ENCODE results near the gene DHX8.

The DHX8 gene

GRCh38 chr17:43552229-43552837 is 68.6 kb downstream of the DHX8 start:
- ATAC-seq (ENCODE audit: insufficient read depth, low read depth) (no peak), DNase-seq (no peak)
- Histone ChIP-seq H3K36me3 (ENCODE audit: insufficient read depth, low read length) (no peaks in the 10 kb centered on the region), H3K4me1 (ENCODE audit: insufficient read depth, low read length) (no peaks in the 10 kb centered on the region), H3K27me3 (ENCODE audit: insufficient read depth, low read length, poor library complexity) (peaks cover 9% of the 10 kb centered on the region), H3K79me2 (ENCODE audit: insufficient read depth, low read length) (no peaks in the 10 kb centered on the region), H2AFZ (ENCODE audit: low read depth, low read length) (no peak overlapping the region), H3K4me2 (ENCODE audit: insufficient read depth, low read length) (no peak overlapping the region), H3K4me3 (ENCODE audit: low read depth in 1 of 2, low read length in 2 of 2) (no peak overlapping the region), H3K9me3 (ENCODE audit: insufficient read depth, low read length, severe bottlenecking) (no peaks in the 10 kb centered on the region), H3K27ac (ENCODE audit: low read length) (no peak overlapping the region), H3K9ac (ENCODE audit: low read depth, low read length) (no peak overlapping the region), H4K20me1 (ENCODE audit: insufficient read depth, low read length) (no peaks in the 10 kb centered on the region)
- TF ChIP-seq EZH2 (IDR thresholded peaks at IDR 0.05; ENCODE audit: borderline replicate concordance, low read depth, low read length, severe bottlenecking): no peak
- TF ChIP-seq, protein P1, sequence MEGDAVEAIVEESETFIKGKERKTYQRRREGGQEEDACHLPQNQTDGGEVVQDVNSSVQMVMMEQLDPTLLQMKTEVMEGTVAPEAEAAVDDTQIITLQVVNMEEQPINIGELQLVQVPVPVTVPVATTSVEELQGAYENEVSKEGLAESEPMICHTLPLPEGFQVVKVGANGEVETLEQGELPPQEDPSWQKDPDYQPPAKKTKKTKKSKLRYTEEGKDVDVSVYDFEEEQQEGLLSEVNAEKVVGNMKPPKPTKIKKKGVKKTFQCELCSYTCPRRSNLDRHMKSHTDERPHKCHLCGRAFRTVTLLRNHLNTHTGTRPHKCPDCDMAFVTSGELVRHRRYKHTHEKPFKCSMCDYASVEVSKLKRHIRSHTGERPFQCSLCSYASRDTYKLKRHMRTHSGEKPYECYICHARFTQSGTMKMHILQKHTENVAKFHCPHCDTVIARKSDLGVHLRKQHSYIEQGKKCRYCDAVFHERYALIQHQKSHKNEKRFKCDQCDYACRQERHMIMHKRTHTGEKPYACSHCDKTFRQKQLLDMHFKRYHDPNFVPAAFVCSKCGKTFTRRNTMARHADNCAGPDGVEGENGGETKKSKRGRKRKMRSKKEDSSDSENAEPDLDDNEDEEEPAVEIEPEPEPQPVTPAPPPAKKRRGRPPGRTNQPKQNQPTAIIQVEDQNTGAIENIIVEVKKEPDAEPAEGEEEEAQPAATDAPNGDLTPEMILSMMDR (IDR thresholded peaks at IDR 0.05; ENCODE audit: borderline replicate concordance, extremely low read depth, low read length, poor library complexity, severe bottlenecking): no peak

- Histone ChIP-seq H3K79me2 (ENCODE audit: insufficient read depth, low read length) (no peaks in the 10 kb centered on the region), H3K9me3 (ENCODE audit: insufficient read depth, low read length, severe bottlenecking) (no peaks in the 10 kb centered on the region), H3K4me1 (ENCODE audit: insufficient read depth, low read length) (no peaks in the 10 kb centered on the region), H3K9ac (ENCODE audit: low read depth, low read length) (no peak overlapping the region), H3K27me3 (ENCODE audit: insufficient read depth, low read length, poor library complexity) (peaks cover 9% of the 10 kb centered on the region), H2AFZ (ENCODE audit: low read depth, low read length) (no peak overlapping the region), H3K4me2 (ENCODE audit: insufficient read depth, low read length) (no peak overlapping the region), H4K20me1 (ENCODE audit: insufficient read depth, low read length) (no peaks in the 10 kb centered on the region), H3K4me3 (ENCODE audit: low read depth in 1 of 2, low read length in 2 of 2) (no peak overlapping the region), H3K27ac (ENCODE audit: low read length) (no peak overlapping the region), H3K36me3 (ENCODE audit: insufficient read depth, low read length) (no peaks in the 10 kb centered on the region)
- TF ChIP-seq, protein P1 (IDR thresholded peaks at IDR 0.05; ENCODE audit: borderline replicate concordance, extremely low read depth, low read length, poor library complexity, severe bottlenecking): no peak
- TF ChIP-seq EZH2 (IDR thresholded peaks at IDR 0.05; ENCODE audit: borderline replicate concordance, low read depth, low read length, severe bottlenecking): no peak
- DNase-seq: no peak
- no peak for ATAC-seq (ENCODE audit: insufficient read depth, low read depth)
Observed at GRCh38 chr17:43553573-43553972, 69.8 kb downstream of the DHX8 start.

DNA sequence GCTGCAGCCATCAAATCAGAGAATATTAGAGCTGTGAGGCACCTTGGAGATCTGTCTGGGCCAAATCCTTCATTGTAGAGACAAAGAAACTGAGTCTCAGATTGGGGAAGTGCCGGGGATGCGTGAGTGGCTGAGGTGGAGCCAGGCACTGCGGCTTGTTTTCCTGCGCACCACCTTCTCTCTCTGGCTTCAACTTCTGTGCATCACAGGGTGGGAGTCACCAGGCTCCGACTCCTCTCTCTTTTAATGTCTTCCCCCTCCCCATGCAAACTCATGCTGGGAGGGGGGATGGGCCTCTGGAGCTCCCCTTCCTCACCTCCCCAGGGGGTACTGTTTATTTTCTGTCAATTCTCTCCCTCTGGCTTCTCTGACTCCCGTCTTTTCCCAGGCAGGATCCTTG is 71.1 kb downstream of the DHX8 start:
- no peak overlapping the region for H3K4me2 ChIP-seq (ENCODE audit: insufficient read depth, low read length)
- TF ChIP-seq EZH2 (IDR thresholded peaks at IDR 0.05; ENCODE audit: borderline replicate concordance, low read depth, low read length, severe bottlenecking): no peak
- TF ChIP-seq, protein P1 (IDR thresholded peaks at IDR 0.05; ENCODE audit: borderline replicate concordance, extremely low read depth, low read length, poor library complexity, severe bottlenecking): no peak
- no peaks in the 10 kb centered on the region for H3K36me3 ChIP-seq (ENCODE audit: insufficient read depth, low read length)

More for the DNA sequence above, 71.1 kb downstream of the DHX8 start:
- Histone ChIP-seq H3K27me3 (ENCODE audit: insufficient read depth, low read length, poor library complexity) (peaks cover 6% of the 10 kb centered on the region), H3K27ac (ENCODE audit: low read length) (no peak overlapping the region), H3K4me1 (ENCODE audit: insufficient read depth, low read length) (no peaks in the 10 kb centered on the region), H3K79me2 (ENCODE audit: insufficient read depth, low read length) (no peaks in the 10 kb centered on the region), H3K9ac (ENCODE audit: low read depth, low read length) (no peak overlapping the region), H3K4me3 (ENCODE audit: low read depth in 1 of 2, low read length in 2 of 2) (no peak overlapping the region), H2AFZ (ENCODE audit: low read depth, low read length) (no peak overlapping the region), H4K20me1 (ENCODE audit: insufficient read depth, low read length) (no peaks in the 10 kb centered on the region), H3K9me3 (ENCODE audit: insufficient read depth, low read length, severe bottlenecking) (no peaks in the 10 kb centered on the region)
- ATAC-seq (ENCODE audit: insufficient read depth, low read depth) (no peak), DNase-seq (no peak)

All from DND-41 (cell line).